ENCODE results near the gene IGF1. TPM values are rescaled to one million over a fixed set of nuclear protein-coding genes. Genes with fewer than 3 reads are reported as not detected.

Gene IGF1
- total RNA-seq, 2 donors from 2014 or later, result 15.8 to 44.8 TPM

- intact Hi-C loops (cut with DNase I), result no loop called here
- ATAC-seq (no peak), DNase-seq (no peak)
- no peak for TF ChIP-seq POLR2A (IDR thresholded peaks at IDR 0.05)
- TF ChIP-seq CTCF (IDR thresholded peaks at IDR 0.05), result no peak
- Histone ChIP-seq H3K4me1 (peaks cover 12% of the 10 kb centered on the region), H3K9me3 (no peaks in the 10 kb centered on the region), H3K4me3 (no peak overlapping the region), H3K27me3 (no peaks in the 10 kb centered on the region), H3K27ac (no peak overlapping the region), H3K36me3 (replicated peaks in 1 of 2; ENCODE audit: insufficient read depth in 1 of 2, low read depth in 2 of 2) (no peaks in the 10 kb centered on the region)
- 76 to 82% methylated on average over 3 of the region's 3 CpGs for WGBS, 2 donors
Measured at GRCh38 chr12:102407776-102408486, 72.4 kb downstream of the IGF1 start.

DNA sequence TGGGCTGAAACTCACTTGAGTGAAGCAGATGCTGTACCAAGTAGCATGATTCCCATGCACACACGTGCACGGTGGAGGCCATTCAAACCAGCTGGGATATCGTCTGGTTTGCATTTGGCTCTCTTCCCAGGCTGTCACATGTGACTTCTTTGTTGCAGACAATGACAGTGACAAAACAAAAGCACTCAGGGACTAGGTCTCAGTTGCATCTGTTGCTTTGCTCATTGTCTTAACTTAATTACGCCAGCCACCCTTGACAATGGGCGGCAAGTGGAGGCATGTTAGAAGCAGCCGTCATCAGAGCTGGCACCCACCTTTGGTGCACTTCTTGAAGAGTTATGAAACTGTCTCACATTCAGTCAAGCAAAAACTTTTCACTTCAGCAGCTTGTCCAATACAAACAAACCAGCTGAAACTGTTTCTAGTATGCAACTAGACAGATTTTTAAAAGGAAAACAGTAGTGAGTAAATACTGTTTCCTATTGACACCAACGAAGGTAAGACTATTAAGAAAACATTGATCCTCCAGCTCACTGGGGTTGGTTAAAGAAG, 74.3 kb downstream of the IGF1 start:
- intact Hi-C loops (cut with DNase I), result no loop called here
- Histone ChIP-seq H3K27me3 (no peaks in the 10 kb centered on the region), H3K36me3 (replicated peaks in 1 of 2; ENCODE audit: insufficient read depth in 1 of 2, low read depth in 2 of 2) (no peaks in the 10 kb centered on the region), H3K4me3 (no peak overlapping the region), H3K9me3 (no peaks in the 10 kb centered on the region), H3K27ac (peak overlapping the region in 3 of 4 donors; percentile 25 to 55 (median 32)), H3K4me1 (peaks cover 12% of the 10 kb centered on the region)
- peak; percentile 84 for ATAC-seq
- TF ChIP-seq CTCF (IDR thresholded peaks at IDR 0.05), result no peak
- TF ChIP-seq POLR2A (IDR thresholded peaks at IDR 0.05), result no peak
- DNase-seq, result peak; percentile 52 to 72 (median 66)
- WGBS, 2 donors, result 27 to 32% methylated on average over 7 of the region's 7 CpGs

- ATAC-seq, result no peak
- WGBS, 2 donors, result 80 to 88% methylated on average over 2 of the region's 2 CpGs
- TF ChIP-seq POLR2A (IDR thresholded peaks at IDR 0.05), result no peak
- no peak for TF ChIP-seq CTCF (IDR thresholded peaks at IDR 0.05)
- H3K27me3 ChIP-seq, result no peaks in the 10 kb centered on the region
- no peak overlapping the region for H3K27ac ChIP-seq
- no peak overlapping the region for H3K4me3 ChIP-seq
- no peak for DNase-seq
- H3K36me3 ChIP-seq (replicated peaks in 1 of 2; ENCODE audit: insufficient read depth in 1 of 2, low read depth in 2 of 2), result no peaks in the 10 kb centered on the region
- intact Hi-C loops (cut with DNase I), result no loop called here
- no peaks in the 10 kb centered on the region for H3K9me3 ChIP-seq
- peaks cover 4% of the 10 kb centered on the region for H3K4me1 ChIP-seq
Measured at GRCh38 chr12:102401087-102401486, 79.3 kb downstream of the IGF1 start.

- intact Hi-C loops (cut with DNase I), result no loop called here
- ATAC-seq (no peak), DNase-seq (no peak)
- TF ChIP-seq CTCF (IDR thresholded peaks at IDR 0.05) (no peak), POLR2A (IDR thresholded peaks at IDR 0.05) (no peak)
- Histone ChIP-seq H3K27ac (no peak overlapping the region), H3K27me3 (no peaks in the 10 kb centered on the region), H3K4me3 (no peak overlapping the region), H3K4me1 (no peaks in the 10 kb centered on the region), H3K9me3 (no peaks in the 10 kb centered on the region), H3K36me3 (replicated peaks in 1 of 2; ENCODE audit: insufficient read depth in 1 of 2, low read depth in 2 of 2) (no peaks in the 10 kb centered on the region)
- 30 to 73% methylated on average over 1 of the region's 1 CpG for WGBS, 2 donors
Measured at GRCh38 chr12:102399653-102400052, 80.7 kb downstream of the IGF1 start.

DNA sequence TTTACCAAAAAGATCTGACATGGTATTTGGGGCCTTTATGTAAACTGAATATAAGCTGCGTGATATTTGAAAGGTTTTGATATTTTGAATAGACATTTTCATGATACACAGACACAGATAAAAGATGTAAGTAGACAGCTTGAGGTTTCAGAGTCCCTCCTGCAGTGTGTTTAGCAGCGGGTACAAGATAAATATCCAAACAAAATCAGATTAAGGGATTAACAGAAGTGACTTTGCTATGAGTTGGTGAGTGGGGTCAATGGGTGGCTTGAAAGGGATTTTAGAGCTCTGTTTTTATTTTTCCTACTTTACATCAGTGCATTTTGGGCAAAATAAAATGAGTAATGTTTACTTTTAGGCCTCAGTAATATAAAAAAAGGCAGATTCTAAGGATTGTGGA, 84.1 kb downstream of the IGF1 start:
- Histone ChIP-seq H3K4me1 (no peaks in the 10 kb centered on the region), H3K4me3 (no peak overlapping the region), H3K9me3 (no peaks in the 10 kb centered on the region), H3K27ac (no peak overlapping the region), H3K36me3 (replicated peaks in 1 of 2; ENCODE audit: insufficient read depth in 1 of 2, low read depth in 2 of 2) (no peaks in the 10 kb centered on the region), H3K27me3 (no peaks in the 10 kb centered on the region)
- DNase-seq, result no peak
- no peak for ATAC-seq
- 71 to 74% methylated on average over 2 of the region's 2 CpGs for WGBS, 2 donors
- TF ChIP-seq POLR2A (IDR thresholded peaks at IDR 0.05) (no peak), CTCF (IDR thresholded peaks at IDR 0.05) (no peak)
- intact Hi-C loops (cut with DNase I), result no loop called here
